Subcutaneous abdominal adipose tissue (tissue), 5 donors: ENCODE measurements around the gene ABCA1.

Experiments
- H3K27ac ChIP-seq: one replicate; pipeline ENCODE4 v1.7.0; 2013; ENCODE audit warnings: low read depth, mild to moderate bottlenecking, inconsistent platforms, low read length, moderate library complexity
- H3K27me3 ChIP-seq, 5 donors: one replicate each; pipeline ENCODE4 v1.7.0; 2013; ENCODE audit warnings: low read length in 5 of 5, inconsistent platforms in 1 of 5; ENCODE audit not compliant: control insufficient read depth in 5 of 5, insufficient read depth in 4 of 5
- H3K36me3 ChIP-seq, 5 donors: one replicate each; pipeline ENCODE4 v1.7.0; 2013; ENCODE audit warnings: low read length in 5 of 5; ENCODE audit not compliant: control insufficient read depth in 5 of 5, insufficient read depth in 5 of 5
- H3K4me1 ChIP-seq, 5 donors: one replicate each; pipeline ENCODE4 v1.7.0; 2013; ENCODE audit warnings: low read length in 5 of 5, mild to moderate bottlenecking in 3 of 5, moderate library complexity in 1 of 5; ENCODE audit not compliant: control insufficient read depth in 5 of 5, insufficient read depth in 5 of 5
- H3K4me3 ChIP-seq, 5 donors: one replicate each; pipeline ENCODE4 v1.7.0; 2013; ENCODE audit warnings: low read length in 5 of 5, low read depth in 1 of 5
- H3K9ac ChIP-seq, 5 donors: one replicate each; pipeline ENCODE4 v1.7.0; 2013; ENCODE audit warnings: low read length in 5 of 5, mild to moderate bottlenecking in 4 of 5, moderate library complexity in 3 of 5
- H3K9me3 ChIP-seq, 5 donors: one replicate each; pipeline ENCODE4 v1.7.0; 2013; ENCODE audit warnings: low read length in 5 of 5; ENCODE audit not compliant: control insufficient read depth in 5 of 5
- donor health status: healthy.
- donor health status: healthy.
- donor health status: healthy.
- donor health status: healthy.
- donor health status: healthy.

ABCA1 gene

DNA sequence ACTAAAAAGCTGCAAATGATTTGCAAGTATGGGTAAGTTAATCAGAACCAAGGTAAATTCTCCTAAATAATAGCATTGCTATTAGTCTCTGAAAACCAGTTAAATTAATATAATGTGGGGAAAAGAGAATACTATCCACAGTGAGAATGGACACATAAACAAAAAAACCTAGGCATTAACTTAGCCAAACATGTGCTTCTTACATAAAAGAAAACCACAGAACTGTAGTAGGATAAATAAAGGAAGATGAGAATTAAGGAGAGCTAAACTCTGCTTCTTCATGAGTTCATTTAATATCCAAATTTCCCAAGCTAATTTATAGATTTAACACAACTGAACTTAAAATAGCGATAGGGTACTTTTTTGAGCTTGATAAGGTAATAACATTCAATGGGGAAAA, 31.8 kb downstream of the ABCA1 start:
- peaks cover 0 to 22% (median 18%) of the 10 kb centered on the region in 5 donors for H3K4me1 ChIP-seq

DNA sequence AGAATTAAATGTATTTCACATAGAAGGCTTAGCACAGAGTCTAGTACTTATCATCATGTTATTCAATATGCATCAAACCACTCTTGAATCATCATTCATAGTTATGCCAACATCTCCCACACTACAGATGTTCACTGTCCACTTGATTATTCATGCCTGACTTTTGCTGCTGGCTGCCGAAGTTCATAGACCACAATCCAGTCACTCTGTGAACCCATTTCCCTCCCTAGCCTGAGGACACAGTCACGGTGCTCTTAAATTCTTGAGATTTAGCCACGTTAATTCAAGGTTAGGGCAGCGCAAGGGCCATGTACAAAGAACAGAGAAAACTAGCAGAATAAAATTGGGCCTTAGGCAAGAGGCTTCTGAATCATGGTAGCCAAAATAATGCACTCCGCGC, 32.4 kb downstream of the ABCA1 start:
- H3K36me3 ChIP-seq = peaks cover 13 to 40% (median 14%) of the 10 kb centered on the region in 5 donors

More for the DNA sequence above, 31.8 kb downstream of the ABCA1 start:
- Histone ChIP-seq H3K4me3 (no peak overlapping the region), H3K9ac (no peak overlapping the region), H3K9me3 (no peaks in the 10 kb centered on the region), H3K27ac (peak overlapping the region; percentile 63), H3K36me3 (peaks cover 14 to 45% (median 16%) of the 10 kb centered on the region in 5 donors), H3K27me3 (no peaks in the 10 kb centered on the region)

DNA sequence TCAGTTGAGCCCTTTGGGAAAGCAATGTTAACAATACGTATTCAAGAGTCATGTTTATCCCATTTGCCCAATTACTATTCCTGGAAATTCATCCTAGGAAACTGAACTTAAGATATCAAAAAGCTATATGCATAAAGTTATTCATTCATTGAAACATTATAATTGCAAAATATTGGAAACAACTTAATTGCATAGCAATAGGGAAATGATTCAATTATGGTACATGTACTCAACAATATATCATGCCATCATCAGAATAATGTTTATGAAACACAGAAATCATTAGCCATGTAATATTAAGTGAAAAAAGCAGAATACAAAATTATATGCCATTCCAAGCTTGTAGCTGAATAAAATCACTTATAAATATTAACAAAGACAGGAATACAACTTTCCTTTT, 35.3 kb downstream of the ABCA1 start:
- no peaks in the 10 kb centered on the region for H3K27me3 ChIP-seq
- H3K4me1 ChIP-seq = peaks cover 0 to 13% (median 4%) of the 10 kb centered on the region in 5 donors
- peaks cover 21 to 40% (median 29%) of the 10 kb centered on the region in 5 donors for H3K36me3 ChIP-seq
- H3K27ac ChIP-seq = peak overlapping the region; percentile 27
- no peak overlapping the region for H3K4me3 ChIP-seq
- H3K9ac ChIP-seq = no peak overlapping the region
- no peaks in the 10 kb centered on the region for H3K9me3 ChIP-seq

More for the DNA sequence above, 32.4 kb downstream of the ABCA1 start:
- H3K9ac ChIP-seq = peak overlapping the region in 1 of 5 donors; percentile 33
- no peak overlapping the region for H3K4me3 ChIP-seq
- H3K27me3 ChIP-seq = no peaks in the 10 kb centered on the region
- peak overlapping the region; percentile 63 for H3K27ac ChIP-seq
- H3K4me1 ChIP-seq = peaks cover 0 to 16% (median 12%) of the 10 kb centered on the region in 5 donors
- no peaks in the 10 kb centered on the region for H3K9me3 ChIP-seq

DNA sequence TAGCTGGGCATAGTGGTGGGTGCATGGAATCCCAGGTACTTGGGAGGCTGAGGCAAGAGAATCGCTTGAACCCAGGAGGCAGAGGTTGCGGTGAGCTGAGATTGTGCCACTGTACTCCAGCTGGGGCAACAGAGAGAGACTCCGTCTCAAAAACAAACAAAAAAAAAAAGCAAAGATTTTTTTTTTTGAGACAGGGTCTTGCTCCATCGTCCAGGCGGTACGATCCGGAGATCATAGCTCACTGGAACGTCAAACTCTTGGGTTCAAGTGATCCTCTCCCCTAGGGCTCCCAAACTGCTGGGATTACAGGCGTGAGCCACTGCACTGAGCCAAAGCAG, 37.6 kb downstream of the ABCA1 start:
- Histone ChIP-seq H3K9ac (no peak overlapping the region), H3K27ac (no peak overlapping the region), H3K4me1 (peaks cover 0 to 11% (median 9%) of the 10 kb centered on the region in 5 donors), H3K36me3 (peaks cover 41 to 62% (median 47%) of the 10 kb centered on the region in 5 donors), H3K4me3 (no peak overlapping the region), H3K27me3 (no peaks in the 10 kb centered on the region), H3K9me3 (no peaks in the 10 kb centered on the region)

DNA sequence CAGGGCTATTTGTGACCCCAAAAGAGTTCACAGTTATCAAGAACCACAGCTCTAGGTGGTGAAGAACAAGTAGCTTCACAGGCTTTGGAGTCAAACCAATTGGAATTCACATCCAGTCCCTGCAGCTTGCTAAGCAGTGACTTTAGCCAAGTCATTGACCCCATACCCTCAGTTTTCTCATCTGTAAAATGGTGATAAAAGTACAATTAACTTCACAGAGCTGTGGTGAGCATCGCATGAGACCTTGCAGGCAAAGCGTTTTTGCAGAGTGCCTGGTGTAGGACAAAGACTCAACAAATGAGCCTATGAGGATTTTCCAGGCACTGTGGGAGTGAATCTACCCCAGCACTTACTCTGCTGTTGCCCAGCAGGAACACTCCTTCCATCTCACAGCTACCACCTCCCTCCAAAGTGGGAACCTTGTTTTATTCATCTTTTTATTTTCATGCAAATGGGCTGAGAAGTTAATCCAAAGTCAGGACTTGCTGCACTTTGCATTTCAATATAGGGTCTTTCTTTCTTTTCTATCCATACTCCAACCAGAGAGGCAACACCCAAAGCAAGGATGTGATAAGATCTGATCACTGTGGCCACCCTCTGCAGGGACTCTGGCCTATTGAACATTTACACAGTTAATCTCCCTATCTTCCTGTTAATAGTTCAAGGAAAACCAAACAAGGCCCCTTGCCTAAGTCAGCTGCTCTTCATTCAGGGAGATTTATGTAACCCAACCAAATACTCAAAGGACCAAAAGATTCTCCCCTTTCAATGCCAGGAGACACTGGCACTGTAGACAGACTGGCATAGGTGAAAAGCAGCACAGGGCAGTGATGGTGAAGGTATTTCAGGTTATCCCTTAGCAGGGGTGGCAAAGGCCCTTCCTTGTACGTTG, 41.9 kb downstream of the ABCA1 start:
- Histone ChIP-seq H3K36me3 (peaks cover 51 to 89% (median 84%) of the 10 kb centered on the region in 5 donors), H3K4me3 (no peak overlapping the region)

DNA sequence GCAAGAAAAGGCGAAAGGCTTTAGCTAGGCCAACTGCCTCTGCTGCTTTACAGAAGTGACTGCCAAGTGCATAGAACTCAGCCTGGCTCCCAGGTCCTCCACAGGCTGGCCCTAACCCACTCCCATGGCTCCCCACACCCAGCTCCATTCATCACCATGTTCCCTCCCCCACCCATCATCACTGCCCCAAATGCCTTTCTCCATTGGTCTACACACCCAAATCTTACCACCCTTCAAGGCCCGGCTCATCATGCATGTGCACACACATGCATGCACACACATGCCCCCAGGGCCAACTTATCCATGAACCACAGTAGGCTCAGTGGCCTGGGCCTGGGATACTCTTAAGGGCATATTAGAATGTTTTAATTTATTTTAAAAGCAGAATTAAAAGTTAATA, 44.8 kb downstream of the ABCA1 start:
- H3K4me3 ChIP-seq = no peak overlapping the region
- H3K9ac ChIP-seq = no peak overlapping the region
- peaks cover 45 to 87% (median 76%) of the 10 kb centered on the region in 5 donors for H3K36me3 ChIP-seq
- peaks cover 4 to 47% (median 33%) of the 10 kb centered on the region in 5 donors for H3K4me1 ChIP-seq
- no peaks in the 10 kb centered on the region for H3K27me3 ChIP-seq
- peak overlapping the region; percentile 65 for H3K27ac ChIP-seq
- no peaks in the 10 kb centered on the region for H3K9me3 ChIP-seq

More for the DNA sequence above, 41.9 kb downstream of the ABCA1 start:
- H3K27me3 ChIP-seq = no peaks in the 10 kb centered on the region
- peaks cover 2 to 34% (median 22%) of the 10 kb centered on the region in 5 donors for H3K4me1 ChIP-seq
- no peaks in the 10 kb centered on the region for H3K9me3 ChIP-seq
- no peak overlapping the region for H3K9ac ChIP-seq
- H3K27ac ChIP-seq = peak overlapping the region; percentile 6

DNA sequence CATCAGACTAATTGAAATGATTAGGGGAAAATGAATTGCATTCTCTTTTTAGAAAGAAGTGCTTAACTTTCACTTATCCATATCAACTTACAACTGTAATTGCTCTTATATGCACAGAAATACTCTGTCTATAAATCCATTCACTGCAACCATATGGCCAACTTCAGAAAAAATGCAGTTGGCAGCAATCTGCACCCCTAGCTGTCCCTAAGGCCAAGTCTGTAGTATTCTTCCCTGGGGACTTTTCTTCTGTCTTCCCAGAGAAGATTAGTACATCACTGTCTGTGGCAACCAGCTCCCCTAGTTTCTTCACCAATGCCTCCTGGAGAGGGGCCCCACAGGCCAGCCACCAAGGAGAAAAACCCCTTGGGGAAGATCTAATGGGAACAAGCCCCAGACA, 45.4 kb downstream of the ABCA1 start:
- Histone ChIP-seq H3K27ac (peak overlapping the region; percentile 65), H3K36me3 (peaks cover 48 to 88% (median 76%) of the 10 kb centered on the region in 5 donors)

DNA sequence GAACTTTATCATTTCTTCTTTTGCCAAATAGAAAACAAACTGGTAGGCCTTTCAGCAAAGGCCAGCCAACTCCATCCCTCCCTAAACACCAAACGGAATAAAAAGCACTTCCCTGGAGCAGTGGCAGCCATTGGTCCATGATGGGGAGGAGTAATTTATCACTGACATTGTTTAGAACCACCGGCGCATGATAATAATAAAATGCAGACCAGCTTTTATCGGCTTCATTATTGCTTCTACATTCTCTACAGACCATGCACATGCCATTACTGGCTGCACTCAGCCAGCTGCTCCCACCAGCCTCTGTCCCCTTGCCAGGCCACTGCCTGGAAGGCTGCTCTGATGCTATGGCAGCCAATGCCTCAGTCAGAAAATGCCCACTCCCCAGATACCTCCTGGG, 45.9 kb downstream of the ABCA1 start:
- peaks cover 4 to 47% (median 33%) of the 10 kb centered on the region in 5 donors for H3K4me1 ChIP-seq
- no peak overlapping the region for H3K9ac ChIP-seq
- peaks cover 48 to 88% (median 76%) of the 10 kb centered on the region in 5 donors for H3K36me3 ChIP-seq
- no peaks in the 10 kb centered on the region for H3K27me3 ChIP-seq
- no peaks in the 10 kb centered on the region for H3K9me3 ChIP-seq
- peak overlapping the region; percentile 65 for H3K27ac ChIP-seq
- H3K4me3 ChIP-seq = no peak overlapping the region

More for the DNA sequence above, 45.4 kb downstream of the ABCA1 start:
- Histone ChIP-seq H3K9ac (no peak overlapping the region), H3K4me3 (no peak overlapping the region), H3K4me1 (peaks cover 4 to 47% (median 33%) of the 10 kb centered on the region in 5 donors), H3K9me3 (no peaks in the 10 kb centered on the region), H3K27me3 (no peaks in the 10 kb centered on the region)

DNA sequence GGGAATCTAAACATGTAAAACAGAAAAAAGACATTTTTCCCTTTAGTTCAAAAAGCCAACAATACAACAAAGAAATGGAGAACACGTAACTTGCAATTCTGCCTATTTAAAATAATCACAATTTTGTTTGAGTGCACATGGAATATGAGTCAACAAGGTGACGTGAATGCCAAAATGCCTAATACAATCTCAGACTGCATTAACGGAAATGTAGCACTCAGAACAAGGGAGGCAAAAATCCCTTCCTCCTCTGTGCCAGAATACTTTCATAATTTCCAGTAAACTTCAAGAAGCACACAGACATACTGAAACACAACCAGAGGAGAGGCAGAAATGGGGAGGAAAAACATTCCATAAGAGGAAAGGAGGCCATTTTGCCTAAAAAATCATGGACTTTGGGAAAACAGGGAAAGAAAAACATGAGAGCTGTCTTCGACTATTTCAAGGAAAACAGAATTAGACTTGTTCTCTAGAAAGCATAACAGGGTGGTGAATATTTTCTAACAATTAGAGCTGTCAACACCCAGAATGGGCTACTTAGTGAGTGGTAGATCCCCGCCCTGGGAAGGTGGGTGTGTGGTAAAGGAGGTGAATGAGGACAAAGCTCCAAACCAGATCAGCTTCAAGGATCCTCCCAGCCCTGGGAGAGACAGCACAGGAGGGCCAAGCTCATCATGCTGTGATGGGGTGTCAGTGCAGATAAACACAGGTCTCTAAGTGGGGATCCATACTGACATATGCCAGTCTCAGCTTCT, 48.2 kb downstream of the ABCA1 start:
- Histone ChIP-seq H3K4me1 (peaks cover 4 to 42% (median 34%) of the 10 kb centered on the region in 5 donors), H3K27me3 (no peaks in the 10 kb centered on the region), H3K4me3 (no peak overlapping the region), H3K27ac (peak overlapping the region; percentile 92), H3K9ac (peak overlapping the region in 2 of 5 donors; percentile 49 to 63), H3K9me3 (no peaks in the 10 kb centered on the region), H3K36me3 (peaks cover 33 to 85% (median 70%) of the 10 kb centered on the region in 5 donors)
